ENCODE data around the gene KLHL42.

KLHL42 gene

GRCh38 chr12:27810756-27811155, 30.7 kb downstream of the KLHL42 start:
- no CpG with 5 or more reads among the region's 4 CpGs for WGBS, 2 donors (ENCODE audit: extremely low coverage in 2 of 2, insufficient read length in 2 of 2, insufficient replicate concordance in 1 of 2)
- Histone ChIP-seq H3K79me1 (ENCODE audit: low read depth, low read length) (no peaks in the 10 kb centered on the region), H3K23ac (ENCODE audit: low read depth, low read length, poor library complexity) (no peak overlapping the region), H2BK120ac (ENCODE audit: low read depth, low read length) (no peak overlapping the region), H2AK5ac (ENCODE audit: low read depth, low read length) (no peak overlapping the region), H3K36me3 (replicated peaks in 1 of 2; ENCODE audit: control insufficient read depth in 2 of 2, insufficient read depth in 2 of 2, low read length in 2 of 2) (no peaks in the 10 kb centered on the region), H4K8ac (ENCODE audit: low read depth, low read length) (no peak overlapping the region), H2BK5ac (ENCODE audit: low read length) (no peak overlapping the region), H3K18ac (ENCODE audit: low read length) (no peak overlapping the region), H3K4me3 (ENCODE audit: low read length in 2 of 2) (no peak overlapping the region), H3K27ac (replicated peaks; ENCODE audit: low read length) (no peak overlapping the region), H2AFZ (ENCODE audit: low read length) (no peak overlapping the region), H4K91ac (ENCODE audit: low read depth, low read length, poor library complexity) (no peak overlapping the region), H3K14ac (ENCODE audit: low read length) (no peak overlapping the region), H2BK12ac (ENCODE audit: low read length) (no peak overlapping the region), H3K4me1 (ENCODE audit: control insufficient read depth in 2 of 2, insufficient read depth in 1 of 2, low read depth in 1 of 2, low read length in 2 of 2) (no peaks in the 10 kb centered on the region), H3K9me3 (replicated peaks in 1 of 2; ENCODE audit: control insufficient read depth in 2 of 2, insufficient read depth in 1 of 2, low read depth in 1 of 2, low read length in 2 of 2) (no peaks in the 10 kb centered on the region), H3K27me3 (ENCODE audit: control insufficient read depth in 3 of 3, insufficient read depth in 3 of 3, low read depth in 1 of 3, low read length in 3 of 3) (no peaks in the 10 kb centered on the region), H3K4me2 (ENCODE audit: insufficient read depth, low read length, poor library complexity, severe bottlenecking) (no peak overlapping the region), H3K9ac (ENCODE audit: low read depth, low read length, poor library complexity) (no peak overlapping the region), H3K4ac (ENCODE audit: low read length) (no peak overlapping the region), H2BK15ac (ENCODE audit: low read length) (no peak overlapping the region)
- no peak for DNase-seq (ENCODE audit: low spot score)

GRCh38 chr12:27812502-27812901, 32.5 kb downstream of the KLHL42 start:
- Histone ChIP-seq H3K9me3 (replicated peaks in 1 of 2; ENCODE audit: control insufficient read depth in 2 of 2, insufficient read depth in 1 of 2, low read depth in 1 of 2, low read length in 2 of 2) (no peaks in the 10 kb centered on the region), H3K4me2 (ENCODE audit: insufficient read depth, low read length, poor library complexity, severe bottlenecking) (no peak overlapping the region), H3K4me3 (ENCODE audit: low read length in 2 of 2) (no peak overlapping the region), H3K9ac (ENCODE audit: low read depth, low read length, poor library complexity) (no peak overlapping the region), H2BK12ac (ENCODE audit: low read length) (no peak overlapping the region), H2AK5ac (ENCODE audit: low read depth, low read length) (no peak overlapping the region), H3K27ac (replicated peaks; ENCODE audit: low read length) (no peak overlapping the region), H3K23ac (ENCODE audit: low read depth, low read length, poor library complexity) (no peak overlapping the region), H4K8ac (ENCODE audit: low read depth, low read length) (no peak overlapping the region), H2AFZ (ENCODE audit: low read length) (no peak overlapping the region), H3K27me3 (ENCODE audit: control insufficient read depth in 3 of 3, insufficient read depth in 3 of 3, low read depth in 1 of 3, low read length in 3 of 3) (no peaks in the 10 kb centered on the region), H3K18ac (ENCODE audit: low read length) (no peak overlapping the region), H3K36me3 (replicated peaks in 1 of 2; ENCODE audit: control insufficient read depth in 2 of 2, insufficient read depth in 2 of 2, low read length in 2 of 2) (no peaks in the 10 kb centered on the region), H2BK15ac (ENCODE audit: low read length) (no peak overlapping the region), H3K14ac (ENCODE audit: low read length) (no peak overlapping the region), H2BK5ac (ENCODE audit: low read length) (no peak overlapping the region), H4K91ac (ENCODE audit: low read depth, low read length, poor library complexity) (no peak overlapping the region), H2BK120ac (ENCODE audit: low read depth, low read length) (no peak overlapping the region), H3K79me1 (ENCODE audit: low read depth, low read length) (no peaks in the 10 kb centered on the region), H3K4me1 (ENCODE audit: control insufficient read depth in 2 of 2, insufficient read depth in 1 of 2, low read depth in 1 of 2, low read length in 2 of 2) (no peaks in the 10 kb centered on the region), H3K4ac (ENCODE audit: low read length) (no peak overlapping the region)
- WGBS, 2 donors (ENCODE audit: extremely low coverage in 2 of 2, insufficient read length in 2 of 2, insufficient replicate concordance in 1 of 2) = no CpG with 5 or more reads among the region's 6 CpGs
- DNase-seq (ENCODE audit: low spot score) = no peak

DNA sequence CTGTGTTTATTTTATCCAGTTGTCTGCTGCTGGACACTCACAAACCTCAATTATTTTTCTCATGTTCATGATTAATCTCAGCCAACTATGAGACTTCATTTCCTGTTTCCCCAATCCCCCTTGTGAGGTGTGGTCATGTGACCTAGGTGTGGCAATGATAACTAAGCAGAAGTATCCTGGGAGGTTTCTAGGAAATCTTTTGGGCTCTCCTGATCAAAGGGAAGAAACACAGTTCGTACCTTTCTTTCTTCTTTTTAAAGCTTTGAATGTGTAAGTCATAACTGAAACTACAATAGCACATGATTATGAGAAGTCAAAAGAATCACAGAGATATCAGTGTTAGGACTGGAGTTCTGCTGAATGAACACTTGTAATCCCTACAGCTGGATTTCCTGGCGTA, 34.4 kb downstream of the KLHL42 start:
- Histone ChIP-seq H3K14ac (ENCODE audit: low read length) (no peak overlapping the region), H3K4me1 (ENCODE audit: control insufficient read depth in 2 of 2, insufficient read depth in 1 of 2, low read depth in 1 of 2, low read length in 2 of 2) (no peaks in the 10 kb centered on the region), H2BK5ac (ENCODE audit: low read length) (no peak overlapping the region), H3K9ac (ENCODE audit: low read depth, low read length, poor library complexity) (no peak overlapping the region), H3K36me3 (replicated peaks in 1 of 2; ENCODE audit: control insufficient read depth in 2 of 2, insufficient read depth in 2 of 2, low read length in 2 of 2) (no peaks in the 10 kb centered on the region), H3K4me2 (ENCODE audit: insufficient read depth, low read length, poor library complexity, severe bottlenecking) (no peak overlapping the region), H2AK5ac (ENCODE audit: low read depth, low read length) (no peak overlapping the region), H3K9me3 (replicated peaks in 1 of 2; ENCODE audit: control insufficient read depth in 2 of 2, insufficient read depth in 1 of 2, low read depth in 1 of 2, low read length in 2 of 2) (peaks cover 0 to 3% of the 10 kb centered on the region in 2 donors), H4K8ac (ENCODE audit: low read depth, low read length) (no peak overlapping the region), H3K27me3 (ENCODE audit: control insufficient read depth in 3 of 3, insufficient read depth in 3 of 3, low read depth in 1 of 3, low read length in 3 of 3) (no peaks in the 10 kb centered on the region), H3K4ac (ENCODE audit: low read length) (no peak overlapping the region), H2BK12ac (ENCODE audit: low read length) (no peak overlapping the region), H3K23ac (ENCODE audit: low read depth, low read length, poor library complexity) (no peak overlapping the region), H3K27ac (replicated peaks; ENCODE audit: low read length) (no peak overlapping the region), H4K91ac (ENCODE audit: low read depth, low read length, poor library complexity) (no peak overlapping the region), H3K79me1 (ENCODE audit: low read depth, low read length) (no peaks in the 10 kb centered on the region), H2BK15ac (ENCODE audit: low read length) (no peak overlapping the region), H2BK120ac (ENCODE audit: low read depth, low read length) (no peak overlapping the region), H3K4me3 (ENCODE audit: low read length in 2 of 2) (no peak overlapping the region), H2AFZ (ENCODE audit: low read length) (no peak overlapping the region), H3K18ac (ENCODE audit: low read length) (no peak overlapping the region)
- DNase-seq (ENCODE audit: low spot score) = no peak
- no CpG with 5 or more reads among the region's 2 CpGs for WGBS, 2 donors (ENCODE audit: extremely low coverage in 2 of 2, insufficient read length in 2 of 2, insufficient replicate concordance in 1 of 2)

DNA sequence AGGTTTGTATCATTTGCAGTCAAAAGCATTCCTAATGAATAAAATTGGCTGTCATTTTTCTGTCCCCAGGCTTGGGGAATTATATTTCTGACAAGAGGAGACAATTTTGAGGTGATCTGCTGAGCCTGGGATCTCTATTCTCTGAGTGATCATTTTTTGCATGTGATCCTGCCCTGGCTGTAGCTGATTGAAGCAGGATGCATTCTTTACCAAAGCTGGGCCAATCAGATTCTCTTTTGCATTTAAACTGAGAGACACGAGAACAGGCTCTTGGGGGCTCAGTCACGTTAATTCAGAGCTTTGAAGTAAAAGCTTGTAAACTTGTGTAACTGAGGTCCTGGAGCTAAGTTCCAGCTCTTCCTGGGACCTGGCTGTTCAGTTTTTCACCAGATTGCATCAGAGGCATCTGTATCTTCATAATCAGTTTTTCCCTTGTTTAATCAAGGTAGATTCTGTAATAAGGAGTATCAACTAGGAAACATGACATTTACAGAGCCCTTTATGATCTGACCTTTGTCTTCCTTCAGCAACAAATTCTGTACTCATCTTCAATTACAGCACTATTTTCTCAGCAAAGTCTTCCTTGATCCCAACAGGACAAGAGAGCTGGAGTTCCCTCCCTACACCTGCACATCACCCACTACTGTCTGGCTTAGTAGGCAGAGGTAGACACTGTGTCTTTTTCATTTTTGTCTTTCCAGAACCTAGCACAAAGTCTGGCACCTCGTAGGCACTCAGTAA, 35.0 kb downstream of the KLHL42 start:
- no peak overlapping the region for H2BK12ac ChIP-seq (ENCODE audit: low read length)
- H3K18ac ChIP-seq (ENCODE audit: low read length) = no peak overlapping the region
- H3K9me3 ChIP-seq (replicated peaks in 1 of 2; ENCODE audit: control insufficient read depth in 2 of 2, insufficient read depth in 1 of 2, low read depth in 1 of 2, low read length in 2 of 2) = peaks cover 0 to 3% of the 10 kb centered on the region in 2 donors
- H3K4ac ChIP-seq (ENCODE audit: low read length) = no peak overlapping the region
- no peak overlapping the region for H2BK5ac ChIP-seq (ENCODE audit: low read length)
- no peaks in the 10 kb centered on the region for H3K36me3 ChIP-seq (replicated peaks in 1 of 2; ENCODE audit: control insufficient read depth in 2 of 2, insufficient read depth in 2 of 2, low read length in 2 of 2)
- DNase-seq (ENCODE audit: low spot score) = no peak
- no peak overlapping the region for H2BK15ac ChIP-seq (ENCODE audit: low read length)
- no peak overlapping the region for H3K9ac ChIP-seq (ENCODE audit: low read depth, low read length, poor library complexity)
- H3K4me3 ChIP-seq (ENCODE audit: low read length in 2 of 2) = no peak overlapping the region
- no peak overlapping the region for H2AFZ ChIP-seq (ENCODE audit: low read length)
- H2BK120ac ChIP-seq (ENCODE audit: low read depth, low read length) = no peak overlapping the region
- no peaks in the 10 kb centered on the region for H3K27me3 ChIP-seq (ENCODE audit: control insufficient read depth in 3 of 3, insufficient read depth in 3 of 3, low read depth in 1 of 3, low read length in 3 of 3)
- no peak overlapping the region for H3K14ac ChIP-seq (ENCODE audit: low read length)
- H2AK5ac ChIP-seq (ENCODE audit: low read depth, low read length) = no peak overlapping the region
- H3K23ac ChIP-seq (ENCODE audit: low read depth, low read length, poor library complexity) = no peak overlapping the region
- H3K4me1 ChIP-seq (ENCODE audit: control insufficient read depth in 2 of 2, insufficient read depth in 1 of 2, low read depth in 1 of 2, low read length in 2 of 2) = no peaks in the 10 kb centered on the region
- no CpG with 5 or more reads among the region's 3 CpGs for WGBS, 2 donors (ENCODE audit: extremely low coverage in 2 of 2, insufficient read length in 2 of 2, insufficient replicate concordance in 1 of 2)
- no peak overlapping the region for H3K27ac ChIP-seq (replicated peaks; ENCODE audit: low read length)
- no peak overlapping the region for H4K91ac ChIP-seq (ENCODE audit: low read depth, low read length, poor library complexity)
- no peaks in the 10 kb centered on the region for H3K79me1 ChIP-seq (ENCODE audit: low read depth, low read length)
- H4K8ac ChIP-seq (ENCODE audit: low read depth, low read length) = no peak overlapping the region
- H3K4me2 ChIP-seq (ENCODE audit: insufficient read depth, low read length, poor library complexity, severe bottlenecking) = no peak overlapping the region

Measured in neuronal stem cell (in vitro differentiated cells).